CD4-positive, alpha-beta T cell (primary cell): Measurements from ENCODE around the gene EHBP1L1. TPM values are rescaled to one million over a fixed set of nuclear protein-coding genes. Genes with fewer than 3 reads are reported as not detected.

Experiments
- ATAC-seq: fragments of 200-7000 bp; cut with Tn5 transposase; one replicate; pipeline ENCODE4 v1.10.0; 2022; ENCODE audit warnings: mild to moderate bottlenecking; ENCODE audit not compliant: poor library complexity
- CTCF ChIA-PET: fragments of 350-600 bp; sonication (Branson Sonifier 250); formaldehyde crosslinking; loops from one replicate; lab custom pipeline; 2021; ENCODE audit warnings: antibody characterized with exemption, inconsistent platforms; lab: Charles Lee
- POLR2A ChIA-PET: fragments of 350-600 bp; sonication (Branson Sonifier 250); formaldehyde crosslinking; loops from one replicate; lab custom pipeline; 2021; ENCODE audit warnings: antibody characterized with exemption, inconsistent platforms; lab: Charles Lee
- DNase-seq, 14 experiments: peaks; one replicate each; pipeline ENCODE4 v3.0.0-alpha.2; 2013 to 2020; ENCODE audit warnings: mixed read lengths in 2 of 14
- H3K27ac ChIP-seq, 2 donors: one replicate each; pipeline versions ENCODE4 v1.5.1 to v1.7.0; 2013; ENCODE audit warnings: low read length in 2 of 2, low read depth in 1 of 2, mild to moderate bottlenecking in 1 of 2
- H3K27me3 ChIP-seq, 2 experiments: 1 replicate in 1 of 2; 2 replicates in 1 of 2; pipeline versions ENCODE4 v1.6.1 to v1.7.0; 2013; ENCODE audit warnings: low read length in 2 of 2, control low read depth in 1 of 2, mild to moderate bottlenecking in 1 of 2, moderate library complexity in 1 of 2; ENCODE audit not compliant: insufficient read depth in 2 of 2, control insufficient read depth in 1 of 2
- H3K36me3 ChIP-seq: one replicate; pipeline ENCODE4 v1.6.1; 2013; ENCODE audit warnings: low read length, control low read depth; ENCODE audit not compliant: insufficient read depth
- H3K4me1 ChIP-seq: one replicate; pipeline ENCODE4 v1.6.1; 2013; ENCODE audit warnings: low read length, control low read depth; ENCODE audit not compliant: insufficient read depth
- H3K4me3 ChIP-seq: one replicate; pipeline ENCODE4 v1.5.1; 2013; ENCODE audit warnings: mild to moderate bottlenecking, low read length, moderate library complexity
- H3K9me3 ChIP-seq, 2 experiments: 1 replicate in 1 of 2; 2 replicates in 1 of 2; pipeline versions ENCODE4 v1.6.1 to v1.7.0; 2013; ENCODE audit warnings: low read length in 2 of 2, mild to moderate bottlenecking in 2 of 2, control low read depth in 1 of 2, moderate library complexity in 1 of 2; ENCODE audit not compliant: control insufficient read depth in 1 of 2, insufficient read depth in 1 of 2
- H3K27ac Mint-ChIP-seq: one replicate; pipeline ENCODE4 v1.8.0; 2020; ENCODE audit warnings: mixed read lengths
- H3K27me3 Mint-ChIP-seq: one replicate; pipeline ENCODE4 v1.8.0; 2021; ENCODE audit warnings: mixed read lengths
- H3K36me3 Mint-ChIP-seq: one replicate; pipeline ENCODE4 v1.8.0; 2021; ENCODE audit warnings: low read depth, mixed read lengths
- H3K4me1 Mint-ChIP-seq: one replicate; pipeline ENCODE4 v1.8.0; 2021; ENCODE audit warnings: low read depth, mixed read lengths
- H3K4me3 Mint-ChIP-seq: one replicate; pipeline ENCODE4 v1.8.0; 2020; ENCODE audit warnings: mild to moderate bottlenecking, mixed read lengths
- H3K9me3 Mint-ChIP-seq: one replicate; pipeline ENCODE4 v1.8.0; 2020; ENCODE audit warnings: mixed read lengths
- CTCF ChIP-seq: fragments of 200-600 bp; IDR thresholded peaks from one replicate; pipeline ENCODE4 v1.8.0; 2022; ENCODE audit warnings: antibody characterized with exemption, mild to moderate bottlenecking
- intact Hi-C, 2 experiments: fragments of 100-400 bp; cut with DNase I in 1 of 2; cut with micrococcal nuclease in 1 of 2; formaldehyde crosslinking; loops; one replicate each; pipeline versions ENCODE4 v1.15.1 to v1.9.0; 2023 to 2025; cut with DNase I, micrococcal nuclease
- total RNA-seq, 174 experiments: library from RNA in 2 of 174; stranded (reverse) in 2 of 174; gene quantifications; one replicate each; pipeline ENCODE4 v1.2.3 and lab custom pipeline; 2021 to 2026

EHBP1L1 gene
- total RNA-seq, 2 experiments from 2014 or later, result 82.6 to 88.5 TPM

GRCh38 chr11:65630215-65630614, 54.4 kb downstream of the EHBP1L1 start:
- H3K27me3 ChIP-seq, result no peaks in the 10 kb centered on the region
- H3K4me3 ChIP-seq, result no peak overlapping the region
- H3K4me1 Mint-ChIP-seq, result peaks cover 23% of the 10 kb centered on the region
- no peak overlapping the region for H3K4me3 Mint-ChIP-seq
- peaks cover 90% of the 10 kb centered on the region for H3K36me3 ChIP-seq
- no peak for DNase-seq
- H3K4me1 ChIP-seq, result peaks cover 25% of the 10 kb centered on the region
- no peak for TF ChIP-seq CTCF
- CTCF ChIA-PET, result no interaction called here
- H3K9me3 Mint-ChIP-seq, result no peaks in the 10 kb centered on the region
- POLR2A ChIA-PET, result interaction anchor here (1.0 kb wide), 1 partner anchor 8 kb away, joined by 3 read pairs; the partner anchor contains the start of gene SIPA1
- H3K9me3 ChIP-seq, result no peaks in the 10 kb centered on the region
- H3K27ac Mint-ChIP-seq, result no peak overlapping the region
- no peak for ATAC-seq
- H3K36me3 Mint-ChIP-seq, result peaks cover 63% of the 10 kb centered on the region
- H3K27ac ChIP-seq, result peak overlapping the region in 1 of 2 donors; percentile 10
- intact Hi-C loops, result no loop called here
- H3K27me3 Mint-ChIP-seq, result no peaks in the 10 kb centered on the region

- H3K4me3 Mint-ChIP-seq, result no peak overlapping the region
- peak overlapping the region; percentile 50 for H3K27ac Mint-ChIP-seq
Observed at GRCh38 chr11:65633390-65634108, 57.7 kb downstream of the EHBP1L1 start.

GRCh38 chr11:65634109-65634436, 58.2 kb downstream of the EHBP1L1 start:
- Mint-ChIP-seq H3K4me1 (peaks cover 34% of the 10 kb centered on the region), H3K9me3 (no peaks in the 10 kb centered on the region), H3K27me3 (no peaks in the 10 kb centered on the region), H3K4me3 (no peak overlapping the region), H3K36me3 (peaks cover 63% of the 10 kb centered on the region), H3K27ac (peak overlapping the region; percentile 50)
- TF ChIP-seq CTCF, result no peak
- CTCF ChIA-PET, result interaction anchor here (0.6 to 1.2 kb wide), 2 partner anchors 10 to 77 kb away, joined by 3 read pairs; no protein-coding TSS in a partner anchor
- intact Hi-C loops, result no loop called here
- Histone ChIP-seq H3K27ac (no peak overlapping the region), H3K27me3 (no peaks in the 10 kb centered on the region), H3K36me3 (peaks cover 79% of the 10 kb centered on the region), H3K9me3 (no peaks in the 10 kb centered on the region), H3K4me3 (no peak overlapping the region), H3K4me1 (peaks cover 38% of the 10 kb centered on the region)
- POLR2A ChIA-PET, result interaction anchor here (0.7 to 1.6 kb wide), 3 partner anchors 19 to 29 kb away, joined by 3 to 6 read pairs (median 3); partner anchors contain the start of genes PCNX3 and RELA
- ATAC-seq (no peak), DNase-seq (no peak)

More at GRCh38 chr11:65633390-65634108, 57.7 kb downstream of the EHBP1L1 start:
- Mint-ChIP-seq H3K9me3 (no peaks in the 10 kb centered on the region), H3K27me3 (no peaks in the 10 kb centered on the region), H3K36me3 (peaks cover 59% of the 10 kb centered on the region), H3K4me1 (peaks cover 29% of the 10 kb centered on the region)
- ChIA-PET POLR2A (interaction anchor here (0.7 to 1.8 kb wide), 4 partner anchors 18 to 29 kb away, joined by 3 to 9 read pairs (median 4); partner anchors contain the start of genes PCNX3 and RELA), CTCF (interaction anchor here (0.6 to 1.2 kb wide), 2 partner anchors 10 to 78 kb away, joined by 3 read pairs; no protein-coding TSS in a partner anchor)
- Histone ChIP-seq H3K9me3 (no peaks in the 10 kb centered on the region), H3K36me3 (peaks cover 82% of the 10 kb centered on the region), H3K4me1 (peaks cover 32% of the 10 kb centered on the region), H3K27ac (peak overlapping the region in 1 of 2 donors; percentile 18), H3K27me3 (no peaks in the 10 kb centered on the region), H3K4me3 (no peak overlapping the region)
- no peak for ATAC-seq
- no peak for TF ChIP-seq CTCF
- intact Hi-C loops, result no loop called here
- DNase-seq, result peak in 2 of 14 experiments; percentile 32 to 36
